Suprapubic skin (tissue), 4 donors: ENCODE data around the gene EHMT2.

Experiments used
- EP300 ChIP-seq: sonication (generic); formaldehyde crosslinking; IDR thresholded peaks from one replicate; pipeline ENCODE4 v1.6.1; 2017; ENCODE audit warnings: antibody characterized with exemption
- POLR2A ChIP-seq, 2 donors: fragments of 450-650 bp; IDR thresholded peaks; one replicate each; pipeline ENCODE4 v1.6.1; 2017; ENCODE audit warnings: antibody characterized with exemption in 2 of 2, mild to moderate bottlenecking in 2 of 2, moderate library complexity in 2 of 2
- POLR2AphosphoS5 ChIP-seq, 3 donors: sonication (generic); formaldehyde crosslinking; IDR thresholded peaks; one replicate each; pipeline ENCODE4 v1.6.1; 2017; ENCODE audit warnings: antibody characterized with exemption in 3 of 3
- TF ChIP-seq, protein P1 (sequence below), 2 donors: fragments of 200-600 bp in 1 of 2; fragments of 450-650 bp in 1 of 2; sonication (generic) in 1 of 2; IDR thresholded peaks; one replicate each; pipeline ENCODE4 v1.5.1; 2016 to 2019; ENCODE audit warnings: antibody characterized with exemption in 2 of 2, mild to moderate bottlenecking in 1 of 2, moderate library complexity in 1 of 2

GRCh38 chr6:31915351-31915750, 17.9 kb upstream of the EHMT2 start:
- TF ChIP-seq EP300 (no peak), POLR2AphosphoS5 (IDR thresholded peaks at IDR 0.05) (no peak), POLR2A (IDR thresholded peaks at IDR 0.05) (no peak)
- TF ChIP-seq, protein P1, sequence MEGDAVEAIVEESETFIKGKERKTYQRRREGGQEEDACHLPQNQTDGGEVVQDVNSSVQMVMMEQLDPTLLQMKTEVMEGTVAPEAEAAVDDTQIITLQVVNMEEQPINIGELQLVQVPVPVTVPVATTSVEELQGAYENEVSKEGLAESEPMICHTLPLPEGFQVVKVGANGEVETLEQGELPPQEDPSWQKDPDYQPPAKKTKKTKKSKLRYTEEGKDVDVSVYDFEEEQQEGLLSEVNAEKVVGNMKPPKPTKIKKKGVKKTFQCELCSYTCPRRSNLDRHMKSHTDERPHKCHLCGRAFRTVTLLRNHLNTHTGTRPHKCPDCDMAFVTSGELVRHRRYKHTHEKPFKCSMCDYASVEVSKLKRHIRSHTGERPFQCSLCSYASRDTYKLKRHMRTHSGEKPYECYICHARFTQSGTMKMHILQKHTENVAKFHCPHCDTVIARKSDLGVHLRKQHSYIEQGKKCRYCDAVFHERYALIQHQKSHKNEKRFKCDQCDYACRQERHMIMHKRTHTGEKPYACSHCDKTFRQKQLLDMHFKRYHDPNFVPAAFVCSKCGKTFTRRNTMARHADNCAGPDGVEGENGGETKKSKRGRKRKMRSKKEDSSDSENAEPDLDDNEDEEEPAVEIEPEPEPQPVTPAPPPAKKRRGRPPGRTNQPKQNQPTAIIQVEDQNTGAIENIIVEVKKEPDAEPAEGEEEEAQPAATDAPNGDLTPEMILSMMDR (IDR thresholded peaks at IDR 0.05) = no peak
